HepG2 (cell line): Measurements from ENCODE around the gene PLG. TPM values are rescaled to one million over a fixed set of nuclear protein-coding genes. Genes with fewer than 3 reads are reported as not detected.

Source experiments
- DNMT1 ChIP-seq: sonication (generic); formaldehyde crosslinking; IDR thresholded peaks from 2 replicates; pipeline ENCODE4 v1.5.1; 2020; ENCODE audit warnings: mild to moderate bottlenecking, missing genetic modification reagents
- FOXJ3 ChIP-seq: sonication (generic); formaldehyde crosslinking; IDR thresholded peaks from 2 replicates; pipeline ENCODE4 v1.4.0; 2020; ENCODE audit warnings: missing genetic modification reagents, mild to moderate bottlenecking, borderline replicate concordance
- GABPB1 ChIP-seq: IDR thresholded peaks from 2 replicates; pipeline ENCODE4 v1.6.1; 2016; ENCODE audit warnings: mild to moderate bottlenecking, missing genetic modification reagents, moderate library complexity, missing compliant biosample characterization
- IRF2 ChIP-seq: IDR thresholded peaks from 2 replicates; pipeline ENCODE4 v1.6.1; 2018; ENCODE audit warnings: missing genetic modification reagents, missing compliant biosample characterization
- MAFG ChIP-seq: sonication (generic); formaldehyde crosslinking; IDR thresholded peaks from 2 replicates; pipeline ENCODE4 v1.5.1; 2020; ENCODE audit warnings: mild to moderate bottlenecking, missing genetic modification reagents
- NCOR1 ChIP-seq: fragments of 200-600 bp; sonication (generic); IDR thresholded peaks from 2 replicates; pipeline ENCODE4 v1.7.0; 2017; ENCODE audit warnings: antibody characterized with exemption, low read length, borderline replicate concordance
- NRL ChIP-seq: sonication (generic); formaldehyde crosslinking; IDR thresholded peaks from 2 replicates; pipeline ENCODE4 v1.5.0; 2020; ENCODE audit warnings: missing genetic modification reagents, mild to moderate bottlenecking, moderate library complexity, borderline replicate concordance
- PCBP2 ChIP-seq: fragments of 200-400 bp; formaldehyde crosslinking; optimal IDR thresholded peaks from 2 replicates; pipeline ENCODE3; 2018; ENCODE audit warnings: low read length, low read depth; ENCODE audit not compliant: poor library complexity, severe bottlenecking
- SALL2 ChIP-seq: sonication (generic); formaldehyde crosslinking; IDR thresholded peaks from 2 replicates; pipeline ENCODE4 v1.8.1; 2023; ENCODE audit warnings: mild to moderate bottlenecking, missing genetic modification reagents, inconsistent platforms
- SRSF9 ChIP-seq: fragments of 200-400 bp; formaldehyde crosslinking; IDR thresholded peaks from 2 replicates; pipeline ENCODE4 v1.6.1; 2018; ENCODE audit warnings: borderline replicate concordance, mild to moderate bottlenecking, low read depth, low read length; ENCODE audit not compliant: insufficient read depth, poor library complexity, severe bottlenecking
- ZFY ChIP-seq: sonication (generic); formaldehyde crosslinking; IDR thresholded peaks from 2 replicates; pipeline ENCODE4 v1.4.0; 2020; ENCODE audit warnings: missing genetic modification reagents
- ZKSCAN5 ChIP-seq: sonication (generic); formaldehyde crosslinking; IDR thresholded peaks from 2 replicates; pipeline ENCODE4 v1.5.1; 2020; ENCODE audit warnings: mild to moderate bottlenecking, missing genetic modification reagents
- ZNF441 ChIP-seq: sonication (generic); formaldehyde crosslinking; IDR thresholded peaks from 2 replicates; pipeline ENCODE4 v1.7.0; 2021; ENCODE audit warnings: missing genetic modification reagents, borderline replicate concordance
- ZNF605 ChIP-seq: sonication (generic); formaldehyde crosslinking; IDR thresholded peaks from 2 replicates; pipeline ENCODE4 v1.8.0; 2022; ENCODE audit warnings: mild to moderate bottlenecking, missing genetic modification reagents
- ZNF772 ChIP-seq: sonication (generic); formaldehyde crosslinking; IDR thresholded peaks from 2 replicates; pipeline ENCODE4 v1.5.0; 2020; ENCODE audit warnings: mild to moderate bottlenecking, missing genetic modification reagents
- ZNF841 ChIP-seq: sonication (generic); formaldehyde crosslinking; IDR thresholded peaks from 2 replicates; pipeline ENCODE4 v1.8.1; 2023; ENCODE audit warnings: missing genetic modification reagents, borderline replicate concordance
- polyA plus RNA-seq, 8 experiments: library from polyadenylated mRNA; depleted of rRNA in 3 of 8; stranded (reverse) in 7 of 8; unstranded in 1 of 8; fragments of >200 nt; fragmentation: Illumina TruSeq in 4 of 8; extraction: Trizol in 4 of 8; gene quantifications; 2 replicates each; pipeline versions ENCODE4 v1.2.1 to v1.2.3, GENCODE V29; 2011 to 2016; ENCODE audit warnings: low read depth in 4 of 8, missing spikeins in 1 of 8, mixed read lengths in 1 of 8; ENCODE audit not compliant: insufficient read depth in 1 of 8
- total RNA-seq, 5 experiments: library from RNA; depleted of rRNA; stranded (reverse); fragments of >200 nt; fragmentation: Illumina TruSeq; extraction: Trizol; gene quantifications; 2 replicates each; pipeline ENCODE4 v1.2.3, GENCODE V29; 2016; ENCODE audit warnings: low read depth in 1 of 5
- TF ChIP-seq, protein P1 (sequence below): sonication (generic); formaldehyde crosslinking; conservative IDR thresholded peaks from 2 replicates; pipeline ENCODE4 v1.8.0; 2022; ENCODE audit warnings: low read depth, missing genetic modification reagents
- TF ChIP-seq, protein P2 (sequence below): IDR thresholded peaks from 2 replicates; pipeline ENCODE4 v1.6.1; 2016
- TF ChIP-seq, protein P3 (sequence below): sonication (generic); formaldehyde crosslinking; IDR thresholded peaks from 2 replicates; pipeline ENCODE4 v1.4.0; 2020; ENCODE audit warnings: missing genetic modification reagents, borderline replicate concordance
- TF ChIP-seq, protein P4 (sequence below): sonication (generic); formaldehyde crosslinking; IDR thresholded peaks from 2 replicates; pipeline ENCODE4 v1.8.0; 2022; ENCODE audit warnings: mild to moderate bottlenecking, missing genetic modification reagents
- TF ChIP-seq, protein P5 (sequence below): sonication (generic); formaldehyde crosslinking; IDR thresholded peaks from 2 replicates; pipeline ENCODE4 v1.4.0; 2020; ENCODE audit warnings: mild to moderate bottlenecking, missing genetic modification reagents

The PLG gene
- total and polyA plus RNA-seq, 2 of the 13 experiments (the other 11 are each of a cell fraction or from before 2014, with no cell fraction given) = 1.7 to 10.7 TPM

DNA sequence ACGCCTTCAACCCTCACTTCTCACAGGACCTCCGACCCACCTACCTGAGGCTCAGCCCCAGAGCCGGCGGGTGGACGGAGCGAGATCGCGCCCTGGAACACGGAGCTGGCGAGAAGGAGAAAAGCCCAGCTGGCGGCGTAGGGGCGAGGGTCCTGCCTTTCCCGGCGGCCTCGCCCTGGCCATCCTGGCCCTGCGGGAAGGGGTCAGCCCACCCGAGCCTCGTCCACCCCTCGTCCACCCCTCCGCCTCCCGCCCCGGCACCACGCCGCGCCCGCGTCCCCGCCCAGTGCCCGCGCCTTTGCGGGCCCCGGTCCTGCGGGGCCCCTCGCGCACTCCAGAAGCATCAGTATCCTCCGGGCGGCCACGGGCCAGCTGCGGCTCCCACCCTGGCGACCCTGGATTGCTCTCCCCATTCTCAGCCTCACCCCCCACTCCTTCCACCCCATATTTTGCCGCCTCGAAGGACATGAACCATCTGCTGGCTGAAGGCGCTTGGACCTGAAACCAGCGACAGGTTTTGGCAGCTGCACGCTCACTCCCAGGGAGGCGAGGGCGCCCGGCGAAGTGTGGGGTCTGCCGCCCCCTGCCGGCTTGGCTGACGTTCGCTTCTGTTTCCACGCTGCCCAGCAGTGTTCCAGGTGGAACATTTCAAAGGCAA lies 65.1 kb downstream of the PLG start (continued):
- TF ChIP-seq, protein P1, sequence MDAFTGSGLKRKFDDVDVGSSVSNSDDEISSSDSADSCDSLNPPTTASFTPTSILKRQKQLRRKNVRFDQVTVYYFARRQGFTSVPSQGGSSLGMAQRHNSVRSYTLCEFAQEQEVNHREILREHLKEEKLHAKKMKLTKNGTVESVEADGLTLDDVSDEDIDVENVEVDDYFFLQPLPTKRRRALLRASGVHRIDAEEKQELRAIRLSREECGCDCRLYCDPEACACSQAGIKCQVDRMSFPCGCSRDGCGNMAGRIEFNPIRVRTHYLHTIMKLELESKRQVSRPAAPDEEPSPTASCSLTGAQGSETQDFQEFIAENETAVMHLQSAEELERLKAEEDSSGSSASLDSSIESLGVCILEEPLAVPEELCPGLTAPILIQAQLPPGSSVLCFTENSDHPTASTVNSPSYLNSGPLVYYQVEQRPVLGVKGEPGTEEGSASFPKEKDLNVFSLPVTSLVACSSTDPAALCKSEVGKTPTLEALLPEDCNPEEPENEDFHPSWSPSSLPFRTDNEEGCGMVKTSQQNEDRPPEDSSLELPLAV (CRISPR knock-in tag) = no peak
- TF ChIP-seq ZFY (CRISPR knock-in tag) (no peak), ZNF841 (CRISPR knock-in tag) (no peak), FOXJ3 (CRISPR knock-in tag) (no peak), SALL2 (CRISPR knock-in tag) (no peak), NRL (CRISPR knock-in tag) (peak; percentile 43; the same call in 1 of the 2 replicates), ZNF441 (CRISPR knock-in tag) (no peak), DNMT1 (CRISPR knock-in tag) (0 out of 2 replicates have a peak, but pooled peaks have one; percentile 17), MAFG (no peak), ZKSCAN5 (no peak), SRSF9 (no peak), ZNF772 (CRISPR knock-in tag) (no peak), IRF2 (CRISPR knock-in tag) (no peak), PCBP2 (no peak), NCOR1 (no peak), GABPB1 (peak; percentile 50), ZNF605 (CRISPR knock-in tag) (no peak)
- TF ChIP-seq, protein P2, sequence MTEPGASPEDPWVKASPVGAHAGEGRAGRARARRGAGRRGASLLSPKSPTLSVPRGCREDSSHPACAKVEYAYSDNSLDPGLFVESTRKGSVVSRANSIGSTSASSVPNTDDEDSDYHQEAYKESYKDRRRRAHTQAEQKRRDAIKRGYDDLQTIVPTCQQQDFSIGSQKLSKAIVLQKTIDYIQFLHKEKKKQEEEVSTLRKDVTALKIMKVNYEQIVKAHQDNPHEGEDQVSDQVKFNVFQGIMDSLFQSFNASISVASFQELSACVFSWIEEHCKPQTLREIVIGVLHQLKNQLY = no peak
- TF ChIP-seq, protein P3, sequence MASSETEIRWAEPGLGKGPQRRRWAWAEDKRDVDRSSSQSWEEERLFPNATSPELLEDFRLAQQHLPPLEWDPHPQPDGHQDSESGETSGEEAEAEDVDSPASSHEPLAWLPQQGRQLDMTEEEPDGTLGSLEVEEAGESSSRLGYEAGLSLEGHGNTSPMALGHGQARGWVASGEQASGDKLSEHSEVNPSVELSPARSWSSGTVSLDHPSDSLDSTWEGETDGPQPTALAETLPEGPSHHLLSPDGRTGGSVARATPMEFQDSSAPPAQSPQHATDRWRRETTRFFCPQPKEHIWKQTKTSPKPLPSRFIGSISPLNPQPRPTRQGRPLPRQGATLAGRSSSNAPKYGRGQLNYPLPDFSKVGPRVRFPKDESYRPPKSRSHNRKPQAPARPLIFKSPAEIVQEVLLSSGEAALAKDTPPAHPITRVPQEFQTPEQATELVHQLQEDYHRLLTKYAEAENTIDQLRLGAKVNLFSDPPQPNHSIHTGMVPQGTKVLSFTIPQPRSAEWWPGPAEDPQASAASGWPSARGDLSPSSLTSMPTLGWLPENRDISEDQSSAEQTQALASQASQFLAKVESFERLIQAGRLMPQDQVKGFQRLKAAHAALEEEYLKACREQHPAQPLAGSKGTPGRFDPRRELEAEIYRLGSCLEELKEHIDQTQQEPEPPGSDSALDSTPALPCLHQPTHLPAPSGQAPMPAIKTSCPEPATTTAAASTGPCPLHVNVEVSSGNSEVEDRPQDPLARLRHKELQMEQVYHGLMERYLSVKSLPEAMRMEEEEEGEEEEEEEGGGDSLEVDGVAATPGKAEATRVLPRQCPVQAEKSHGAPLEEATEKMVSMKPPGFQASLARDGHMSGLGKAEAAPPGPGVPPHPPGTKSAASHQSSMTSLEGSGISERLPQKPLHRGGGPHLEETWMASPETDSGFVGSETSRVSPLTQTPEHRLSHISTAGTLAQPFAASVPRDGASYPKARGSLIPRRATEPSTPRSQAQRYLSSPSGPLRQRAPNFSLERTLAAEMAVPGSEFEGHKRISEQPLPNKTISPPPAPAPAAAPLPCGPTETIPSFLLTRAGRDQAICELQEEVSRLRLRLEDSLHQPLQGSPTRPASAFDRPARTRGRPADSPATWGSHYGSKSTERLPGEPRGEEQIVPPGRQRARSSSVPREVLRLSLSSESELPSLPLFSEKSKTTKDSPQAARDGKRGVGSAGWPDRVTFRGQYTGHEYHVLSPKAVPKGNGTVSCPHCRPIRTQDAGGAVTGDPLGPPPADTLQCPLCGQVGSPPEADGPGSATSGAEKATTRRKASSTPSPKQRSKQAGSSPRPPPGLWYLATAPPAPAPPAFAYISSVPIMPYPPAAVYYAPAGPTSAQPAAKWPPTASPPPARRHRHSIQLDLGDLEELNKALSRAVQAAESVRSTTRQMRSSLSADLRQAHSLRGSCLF (CRISPR knock-in tag) = no peak
- TF ChIP-seq, protein P4, sequence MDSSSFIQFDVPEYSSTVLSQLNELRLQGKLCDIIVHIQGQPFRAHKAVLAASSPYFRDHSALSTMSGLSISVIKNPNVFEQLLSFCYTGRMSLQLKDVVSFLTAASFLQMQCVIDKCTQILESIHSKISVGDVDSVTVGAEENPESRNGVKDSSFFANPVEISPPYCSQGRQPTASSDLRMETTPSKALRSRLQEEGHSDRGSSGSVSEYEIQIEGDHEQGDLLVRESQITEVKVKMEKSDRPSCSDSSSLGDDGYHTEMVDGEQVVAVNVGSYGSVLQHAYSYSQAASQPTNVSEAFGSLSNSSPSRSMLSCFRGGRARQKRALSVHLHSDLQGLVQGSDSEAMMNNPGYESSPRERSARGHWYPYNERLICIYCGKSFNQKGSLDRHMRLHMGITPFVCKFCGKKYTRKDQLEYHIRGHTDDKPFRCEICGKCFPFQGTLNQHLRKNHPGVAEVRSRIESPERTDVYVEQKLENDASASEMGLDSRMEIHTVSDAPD = no peak
- TF ChIP-seq, protein P5, sequence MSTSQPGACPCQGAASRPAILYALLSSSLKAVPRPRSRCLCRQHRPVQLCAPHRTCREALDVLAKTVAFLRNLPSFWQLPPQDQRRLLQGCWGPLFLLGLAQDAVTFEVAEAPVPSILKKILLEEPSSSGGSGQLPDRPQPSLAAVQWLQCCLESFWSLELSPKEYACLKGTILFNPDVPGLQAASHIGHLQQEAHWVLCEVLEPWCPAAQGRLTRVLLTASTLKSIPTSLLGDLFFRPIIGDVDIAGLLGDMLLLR (CRISPR knock-in tag) = no peak
